ENCODE results near the gene PCID2.

DNA sequence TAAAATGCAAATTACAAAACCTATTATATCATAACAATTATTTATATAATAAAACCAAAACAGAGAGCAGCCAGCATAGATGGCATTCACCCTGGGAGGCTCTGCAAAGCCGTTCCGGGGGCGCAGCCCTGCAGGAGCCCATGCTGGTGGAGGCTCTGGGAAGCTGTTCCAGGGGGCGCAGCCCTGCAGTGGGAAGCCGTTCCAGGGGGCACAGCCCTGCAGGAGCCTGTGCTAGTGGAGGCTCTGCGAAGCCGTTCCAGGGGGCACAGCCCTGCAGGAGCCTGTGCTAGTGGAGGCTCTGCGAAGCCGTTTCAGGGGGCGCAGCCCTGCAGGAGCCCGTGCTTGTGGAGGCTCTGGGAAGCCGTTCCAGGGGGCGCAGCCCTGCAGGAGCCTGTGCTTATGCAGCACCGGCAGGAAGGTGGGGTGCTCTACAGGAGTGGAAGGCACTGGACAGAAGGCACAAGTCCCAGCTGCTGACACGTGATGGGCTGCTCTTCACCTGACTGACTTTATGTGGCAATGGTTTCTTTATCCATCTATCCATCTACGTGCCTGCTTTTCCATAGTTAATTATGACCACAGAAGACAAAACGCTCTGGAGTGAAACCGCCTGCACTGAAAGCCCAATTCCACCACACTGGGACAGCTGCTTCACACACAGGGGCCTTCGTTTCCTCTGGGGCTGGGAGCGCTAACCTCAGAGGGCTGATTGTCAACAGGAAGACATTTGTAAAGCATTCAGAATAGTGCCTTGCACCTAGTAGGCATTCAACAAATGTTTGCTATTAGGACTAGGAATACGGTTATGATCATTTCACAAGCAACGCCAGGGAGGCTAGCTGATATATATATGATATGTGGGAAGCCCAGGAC is 23.7 kb downstream of the PCID2 start:
- TF ChIP-seq POLR2AphosphoS5 (IDR thresholded peaks at IDR 0.05), result no peak
- TF ChIP-seq, protein P1, sequence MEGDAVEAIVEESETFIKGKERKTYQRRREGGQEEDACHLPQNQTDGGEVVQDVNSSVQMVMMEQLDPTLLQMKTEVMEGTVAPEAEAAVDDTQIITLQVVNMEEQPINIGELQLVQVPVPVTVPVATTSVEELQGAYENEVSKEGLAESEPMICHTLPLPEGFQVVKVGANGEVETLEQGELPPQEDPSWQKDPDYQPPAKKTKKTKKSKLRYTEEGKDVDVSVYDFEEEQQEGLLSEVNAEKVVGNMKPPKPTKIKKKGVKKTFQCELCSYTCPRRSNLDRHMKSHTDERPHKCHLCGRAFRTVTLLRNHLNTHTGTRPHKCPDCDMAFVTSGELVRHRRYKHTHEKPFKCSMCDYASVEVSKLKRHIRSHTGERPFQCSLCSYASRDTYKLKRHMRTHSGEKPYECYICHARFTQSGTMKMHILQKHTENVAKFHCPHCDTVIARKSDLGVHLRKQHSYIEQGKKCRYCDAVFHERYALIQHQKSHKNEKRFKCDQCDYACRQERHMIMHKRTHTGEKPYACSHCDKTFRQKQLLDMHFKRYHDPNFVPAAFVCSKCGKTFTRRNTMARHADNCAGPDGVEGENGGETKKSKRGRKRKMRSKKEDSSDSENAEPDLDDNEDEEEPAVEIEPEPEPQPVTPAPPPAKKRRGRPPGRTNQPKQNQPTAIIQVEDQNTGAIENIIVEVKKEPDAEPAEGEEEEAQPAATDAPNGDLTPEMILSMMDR (IDR thresholded peaks at IDR 0.05), result no peak

Data from stomach (tissue), 4 donors.